Right forelimb (tissue), 1 donor: Measurements from ENCODE around the gene GPR135.

Source experiments
- DNase-seq: peaks from one replicate; pipeline ENCODE4 v3.0.0-alpha.2; 2018

Gene GPR135

GRCh38 chr14:59465316-59466135 lies at the start of gene GPR135:
GPR135 (minus strand) TSS chr14:59465380; CDS start chr14:59465226, 154 bp downstream.
- DNase-seq, result no peak

- DNase-seq, result no peak
Observed at GRCh38 chr14:59511916-59512575, 46.9 kb upstream of the GPR135 start.

- DNase-seq, result no peak
Observed at GRCh38 chr14:59510966-59511365, 45.8 kb upstream of the GPR135 start.

- no peak for DNase-seq
Observed at GRCh38 chr14:59510001-59510400, 44.8 kb upstream of the GPR135 start.

- no peak for DNase-seq
Observed at GRCh38 chr14:59509101-59509500, 43.9 kb upstream of the GPR135 start.

GRCh38 chr14:59507752-59508103 lies 42.5 kb upstream of the GPR135 start:
- no peak for DNase-seq

GRCh38 chr14:59507063-59507751 lies 42.0 kb upstream of the GPR135 start:
- DNase-seq, result peak; percentile 53

GRCh38 chr14:59503256-59503655 lies 38.1 kb upstream of the GPR135 start:
- no peak for DNase-seq

- no peak for DNase-seq
Observed at GRCh38 chr14:59500732-59501131, 35.6 kb upstream of the GPR135 start.

- no peak for DNase-seq
Observed at GRCh38 chr14:59492384-59492783, 27.2 kb upstream of the GPR135 start.

GRCh38 chr14:59490756-59491155 lies 25.6 kb upstream of the GPR135 start:
- DNase-seq, result no peak

GRCh38 chr14:59484639-59485175 lies 19.5 kb upstream of the GPR135 start:
- no peak for DNase-seq

GRCh38 chr14:59483819-59484638 lies 18.8 kb upstream of the GPR135 start, which contains the start of the genes JKAMP and L3HYPDH:
JKAMP (plus strand) TSS chr14:59484517; CDS start chr14:59484590, 73 bp downstream.
L3HYPDH (minus strand) TSS chr14:59484408; CDS start chr14:59484316, 92 bp downstream.
- peak; percentile 99 for DNase-seq

- DNase-seq, result peak; percentile 50
Observed at GRCh38 chr14:59483363-59483762, 18.2 kb upstream of the GPR135 start.

- no peak for DNase-seq
Observed at GRCh38 chr14:59482541-59483331, 17.6 kb upstream of the GPR135 start.

- DNase-seq, result no peak
Observed at GRCh38 chr14:59481871-59482540, 16.8 kb upstream of the GPR135 start.

GRCh38 chr14:59481407-59481806 lies 16.2 kb upstream of the GPR135 start:
- no peak for DNase-seq

- no peak for DNase-seq
Observed at GRCh38 chr14:59480166-59480565, 15.0 kb upstream of the GPR135 start.

- DNase-seq, result no peak
Observed at GRCh38 chr14:59478540-59478939, 13.4 kb upstream of the GPR135 start.

- DNase-seq, result no peak
Observed at GRCh38 chr14:59475709-59476108, 10.5 kb upstream of the GPR135 start.

GRCh38 chr14:59474172-59474571 lies 9.0 kb upstream of the GPR135 start:
- no peak for DNase-seq
